Measurements from ENCODE around the gene PRICKLE4. TPM values are rescaled to one million over a fixed set of nuclear protein-coding genes. Genes with fewer than 3 reads are reported as not detected.

The PRICKLE4 gene
- total and polyA plus RNA-seq, 2 of the 13 experiments (the other 11 are each of a cell fraction or from before 2014, with no cell fraction given): 0.92 to 1.2 TPM

GRCh38 chr6:41734666-41735426 is 45.7 kb upstream of the PRICKLE4 start (continued):
- no peak for TF ChIP-seq AKNA (CRISPR knock-in tag; IDR thresholded peaks at IDR 0.05; ENCODE audit: borderline replicate concordance)
- TF ChIP-seq ZNF333 (CRISPR knock-in tag; IDR thresholded peaks at IDR 0.05; ENCODE audit: borderline replicate concordance): no peak
- no peak for TF ChIP-seq EEA1 (CRISPR knock-in tag; IDR thresholded peaks at IDR 0.05; ENCODE audit: borderline replicate concordance)
- TF ChIP-seq ELK4 (CRISPR knock-in tag; IDR thresholded peaks at IDR 0.05; ENCODE audit: borderline replicate concordance): no peak
- no peak for TF ChIP-seq YY1 (IDR thresholded peaks at IDR 0.05; ENCODE audit: insufficient read depth, insufficient replicate concordance, low read depth, low read length)
- peak; percentile 46; the same call in 1 of the 2 replicates for TF ChIP-seq GFI1 (CRISPR knock-in tag; IDR thresholded peaks at IDR 0.05; ENCODE audit: borderline replicate concordance)
- no peak for TF ChIP-seq IRF9 (CRISPR knock-in tag; IDR thresholded peaks at IDR 0.05; ENCODE audit: borderline replicate concordance)
- TF ChIP-seq KLF9 (CRISPR knock-in tag; IDR thresholded peaks at IDR 0.05; ENCODE audit: low read depth): no peak
- no peak for TF ChIP-seq NBN (conservative IDR thresholded peaks at IDR 0.05)
- TF ChIP-seq MATR3 (CRISPR knock-in tag; IDR thresholded peaks at IDR 0.05): no peak
- TF ChIP-seq ZBTB10 (CRISPR knock-in tag; IDR thresholded peaks at IDR 0.05; ENCODE audit: borderline replicate concordance): no peak
- no peak; the same call in 1 of the 2 replicates for TF ChIP-seq SALL2 (CRISPR knock-in tag; IDR thresholded peaks at IDR 0.05)
- TF ChIP-seq BORCS8-MEF2B (CRISPR knock-in tag; IDR thresholded peaks at IDR 0.05): no peak
- no peak for TF ChIP-seq ZNF34 (CRISPR knock-in tag; IDR thresholded peaks at IDR 0.05; ENCODE audit: borderline replicate concordance)
- TF ChIP-seq HINFP (CRISPR knock-in tag; IDR thresholded peaks at IDR 0.05; ENCODE audit: low read depth): 0 out of 2 replicates have a peak, but pooled peaks have one; percentile 19
- no peak for TF ChIP-seq KLF12 (CRISPR knock-in tag; IDR thresholded peaks at IDR 0.05; ENCODE audit: borderline replicate concordance)
- TF ChIP-seq RAD51 (IDR thresholded peaks at IDR 0.05; ENCODE audit: borderline replicate concordance): no peak

Measured in HepG2 (cell line).